Activated naive CD4-positive, alpha-beta T cell treated with anti-CD3 and anti-CD28 coated beads, Interleukin-2, amount 50 U/mL, for 24 hours (primary cell): ENCODE measurements around the gene PATL1.

Experiments used
- H3K27ac Mint-ChIP-seq: one replicate; pipeline ENCODE4 v1.8.0; 2021; ENCODE audit warnings: mild to moderate bottlenecking, mixed read lengths
- H3K27me3 Mint-ChIP-seq: one replicate; pipeline ENCODE4 v1.8.0; 2021; ENCODE audit warnings: mixed read lengths
- H3K36me3 Mint-ChIP-seq: one replicate; pipeline ENCODE4 v1.8.0; 2021; ENCODE audit warnings: mixed read lengths
- H3K4me1 Mint-ChIP-seq: one replicate; pipeline ENCODE4 v1.8.0; 2021; ENCODE audit warnings: mixed read lengths
- H3K4me3 Mint-ChIP-seq: one replicate; pipeline ENCODE4 v1.8.0; 2021; ENCODE audit warnings: mild to moderate bottlenecking, mixed read lengths
- H3K9me3 Mint-ChIP-seq: one replicate; pipeline ENCODE4 v1.8.0; 2021; ENCODE audit warnings: mixed read lengths

The PATL1 gene

DNA sequence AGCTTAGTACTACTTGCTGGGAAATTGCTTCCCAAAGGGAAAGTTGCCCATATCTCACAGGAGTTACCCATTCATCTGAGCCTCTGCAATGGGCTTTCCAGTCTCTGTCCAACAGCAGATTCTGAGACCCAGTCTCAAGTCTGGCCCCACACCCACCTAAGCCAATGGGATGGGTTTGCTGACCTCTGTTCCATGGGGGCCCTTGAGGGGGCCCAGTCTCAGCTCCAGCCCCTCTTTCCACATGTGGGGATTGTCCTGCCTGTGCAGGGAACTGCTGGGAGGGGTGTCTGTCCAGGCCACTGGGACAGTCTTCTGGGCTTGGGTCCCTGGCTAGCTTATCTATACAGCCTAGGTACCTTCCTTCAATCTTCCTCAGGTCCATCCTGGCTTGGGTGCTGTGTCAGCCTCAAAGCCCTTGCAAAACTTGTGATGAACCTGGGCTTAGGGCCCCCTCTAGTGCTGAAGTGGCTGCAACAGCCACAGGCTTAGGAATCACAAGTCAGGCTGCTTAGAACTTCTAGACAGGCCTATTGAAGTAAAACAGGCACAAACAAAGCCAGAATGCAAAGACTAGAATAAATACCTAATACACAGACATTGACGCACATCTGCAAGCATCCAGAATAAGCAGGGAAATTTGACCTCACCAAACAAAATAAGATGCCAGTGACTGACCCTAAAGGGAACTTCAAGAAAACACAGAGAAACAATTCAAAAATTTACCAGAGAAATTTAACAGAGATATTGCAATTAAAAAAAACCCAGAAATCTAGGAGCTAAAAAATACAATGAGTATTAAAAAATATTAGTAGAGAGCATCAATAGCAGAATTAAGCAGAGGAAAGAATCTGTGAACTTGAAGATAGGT is 11.7 kb upstream of the PATL1 start:
- H3K4me1 Mint-ChIP-seq: no peaks in the 10 kb centered on the region
- H3K27me3 Mint-ChIP-seq: peaks cover 16% of the 10 kb centered on the region
- H3K9me3 Mint-ChIP-seq: no peaks in the 10 kb centered on the region
- no peaks in the 10 kb centered on the region for H3K36me3 Mint-ChIP-seq
- H3K4me3 Mint-ChIP-seq: no peak overlapping the region
- no peak overlapping the region for H3K27ac Mint-ChIP-seq

DNA sequence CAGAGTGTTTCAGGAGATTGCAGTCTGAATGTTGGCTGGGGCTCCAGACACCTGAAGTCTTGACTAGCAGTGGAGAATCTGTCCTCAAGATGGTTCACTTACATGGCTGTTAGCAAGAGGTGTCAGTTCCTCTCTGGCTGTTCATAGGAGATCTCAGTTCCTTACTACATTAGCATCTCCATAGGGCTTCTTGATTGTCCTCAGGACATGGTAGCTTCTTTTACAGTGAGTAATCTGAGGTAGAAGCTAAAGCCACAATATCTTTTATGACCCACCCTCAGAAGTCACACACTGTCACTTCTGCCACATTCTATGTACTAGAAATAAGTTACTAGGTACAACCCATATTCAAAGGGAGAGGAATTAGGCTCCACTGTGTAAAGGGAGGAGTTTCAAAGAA is 10.5 kb upstream of the PATL1 start:
- H3K9me3 Mint-ChIP-seq: no peaks in the 10 kb centered on the region
- H3K4me3 Mint-ChIP-seq: no peak overlapping the region
- H3K27ac Mint-ChIP-seq: no peak overlapping the region
- no peaks in the 10 kb centered on the region for H3K36me3 Mint-ChIP-seq
- no peaks in the 10 kb centered on the region for H3K4me1 Mint-ChIP-seq
- H3K27me3 Mint-ChIP-seq: peaks cover 11% of the 10 kb centered on the region

DNA sequence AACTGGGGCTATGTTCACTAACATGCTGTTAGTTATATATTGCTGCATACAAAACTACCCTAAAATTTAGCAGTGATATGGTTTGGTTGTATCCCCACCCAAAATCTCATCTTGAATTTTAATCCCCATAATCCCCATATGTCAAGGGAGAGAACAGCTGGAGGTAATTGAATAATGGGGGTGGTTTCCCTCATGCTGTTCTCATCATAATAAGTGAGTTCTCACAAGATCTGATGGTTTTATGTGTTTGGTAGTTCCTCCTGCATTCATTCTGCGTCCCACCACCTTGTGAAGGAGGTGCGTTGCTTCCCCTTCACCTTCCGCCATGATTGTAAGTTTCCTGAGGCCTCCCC is 10.0 kb upstream of the PATL1 start:
- H3K4me1 Mint-ChIP-seq: no peaks in the 10 kb centered on the region
- H3K27ac Mint-ChIP-seq: no peak overlapping the region

DNA sequence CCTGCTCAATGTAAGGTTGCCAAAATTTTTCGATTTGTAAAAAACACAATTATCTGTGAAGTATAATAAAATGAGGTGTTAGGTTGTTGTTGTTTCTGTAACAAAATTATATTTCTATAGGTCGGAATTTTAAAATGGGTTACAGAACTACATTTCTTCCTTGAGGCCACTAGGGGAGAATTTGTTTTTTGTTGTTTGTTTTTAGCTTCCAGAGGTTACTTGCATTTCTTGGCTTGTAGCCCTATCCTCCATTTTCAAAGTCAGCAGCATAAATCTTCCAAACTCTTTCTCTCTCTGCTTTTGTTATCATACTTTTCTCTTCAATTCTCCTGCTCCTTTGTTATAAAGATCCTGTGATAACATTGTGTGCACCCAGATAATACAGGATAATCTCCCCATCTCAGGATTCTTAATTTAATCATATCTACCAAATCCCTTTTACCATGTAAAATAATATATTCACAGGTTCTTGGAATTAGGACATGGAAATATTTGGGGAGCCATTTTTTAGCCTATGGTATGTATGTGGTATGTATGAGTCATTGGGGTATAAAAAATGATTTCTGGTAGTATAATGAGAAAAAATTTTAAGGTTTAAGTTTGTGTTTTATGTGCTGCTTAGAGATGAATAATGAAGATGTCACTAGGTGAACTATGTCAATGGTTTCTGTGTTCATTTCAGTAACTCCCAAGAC is 9.4 kb upstream of the PATL1 start:
- Mint-ChIP-seq H3K9me3 (no peaks in the 10 kb centered on the region), H3K4me1 (no peaks in the 10 kb centered on the region), H3K36me3 (no peaks in the 10 kb centered on the region), H3K4me3 (no peak overlapping the region), H3K27ac (no peak overlapping the region), H3K27me3 (peaks cover 7% of the 10 kb centered on the region)

More for the DNA sequence above, 10.0 kb upstream of the PATL1 start:
- H3K4me3 Mint-ChIP-seq: no peak overlapping the region
- H3K27me3 Mint-ChIP-seq: peaks cover 9% of the 10 kb centered on the region
- H3K9me3 Mint-ChIP-seq: no peaks in the 10 kb centered on the region
- H3K36me3 Mint-ChIP-seq: no peaks in the 10 kb centered on the region

DNA sequence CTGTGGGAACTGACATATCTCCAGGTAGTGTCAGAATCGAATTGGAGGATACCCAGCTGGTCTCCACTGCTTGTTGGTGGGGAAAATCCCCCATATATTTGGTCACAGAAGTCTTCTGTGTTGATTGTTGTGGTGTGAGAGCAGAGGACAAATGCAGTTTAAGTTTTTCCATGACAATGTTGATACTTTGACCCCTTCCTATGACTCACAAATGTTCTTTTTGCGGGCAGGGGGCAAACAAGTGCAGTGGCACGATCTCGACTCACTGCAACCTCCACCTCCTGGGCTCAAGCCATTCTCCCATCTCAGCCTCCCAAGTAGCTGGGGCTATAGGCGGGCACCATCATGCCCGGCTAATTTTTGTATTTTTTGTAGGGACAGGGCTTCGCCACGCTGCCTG is 7.4 kb upstream of the PATL1 start:
- H3K4me1 Mint-ChIP-seq: no peaks in the 10 kb centered on the region
- no peaks in the 10 kb centered on the region for H3K36me3 Mint-ChIP-seq
- H3K4me3 Mint-ChIP-seq: no peak overlapping the region
- no peak overlapping the region for H3K27ac Mint-ChIP-seq
- H3K9me3 Mint-ChIP-seq: no peaks in the 10 kb centered on the region
- H3K27me3 Mint-ChIP-seq: peaks cover 4% of the 10 kb centered on the region

DNA sequence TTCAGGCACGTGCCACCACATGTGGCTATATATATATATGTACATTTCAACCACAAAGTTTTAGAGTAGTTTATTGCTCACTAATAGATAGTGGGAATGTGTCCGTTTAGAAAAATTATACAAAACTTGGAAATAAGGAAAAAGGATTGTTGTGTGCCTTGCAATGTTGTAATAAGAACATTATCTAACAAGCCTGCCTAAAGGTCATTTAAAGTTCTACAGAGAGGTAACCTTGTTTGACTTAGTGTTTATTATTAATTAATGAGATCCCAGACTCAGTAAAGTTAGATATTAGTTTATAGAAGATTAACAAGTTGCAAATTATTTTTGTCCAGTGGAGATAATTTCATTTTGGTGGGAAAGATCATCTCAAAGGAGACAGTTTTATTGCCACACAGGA is 5.5 kb upstream of the PATL1 start:
- H3K27ac Mint-ChIP-seq: no peak overlapping the region
- no peaks in the 10 kb centered on the region for H3K9me3 Mint-ChIP-seq
- no peaks in the 10 kb centered on the region for H3K36me3 Mint-ChIP-seq
- no peaks in the 10 kb centered on the region for H3K27me3 Mint-ChIP-seq
- H3K4me1 Mint-ChIP-seq: peaks cover 11% of the 10 kb centered on the region
- no peak overlapping the region for H3K4me3 Mint-ChIP-seq

DNA sequence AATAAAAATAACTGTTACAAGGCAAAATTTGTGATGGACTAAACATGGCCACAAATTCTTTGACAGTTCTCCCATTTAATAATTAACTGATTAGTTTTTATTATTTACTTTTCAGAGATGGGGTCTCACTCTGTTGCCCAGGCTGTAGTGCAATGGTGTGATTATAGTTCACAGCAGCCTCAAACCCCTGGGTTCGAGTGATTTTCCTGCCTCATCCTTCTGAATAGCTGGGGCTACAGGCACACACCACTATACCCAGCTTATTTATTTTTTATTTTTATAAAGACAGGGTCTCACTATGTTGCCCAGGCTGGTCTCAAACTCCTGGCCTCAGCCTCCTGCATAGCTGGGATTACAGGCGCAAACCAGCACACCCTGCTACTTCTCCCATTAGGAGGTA is 4.5 kb upstream of the PATL1 start:
- H3K27me3 Mint-ChIP-seq: no peaks in the 10 kb centered on the region
- H3K9me3 Mint-ChIP-seq: no peaks in the 10 kb centered on the region
- H3K4me1 Mint-ChIP-seq: peaks cover 13% of the 10 kb centered on the region
- H3K36me3 Mint-ChIP-seq: no peaks in the 10 kb centered on the region
- no peak overlapping the region for H3K27ac Mint-ChIP-seq
- no peak overlapping the region for H3K4me3 Mint-ChIP-seq

DNA sequence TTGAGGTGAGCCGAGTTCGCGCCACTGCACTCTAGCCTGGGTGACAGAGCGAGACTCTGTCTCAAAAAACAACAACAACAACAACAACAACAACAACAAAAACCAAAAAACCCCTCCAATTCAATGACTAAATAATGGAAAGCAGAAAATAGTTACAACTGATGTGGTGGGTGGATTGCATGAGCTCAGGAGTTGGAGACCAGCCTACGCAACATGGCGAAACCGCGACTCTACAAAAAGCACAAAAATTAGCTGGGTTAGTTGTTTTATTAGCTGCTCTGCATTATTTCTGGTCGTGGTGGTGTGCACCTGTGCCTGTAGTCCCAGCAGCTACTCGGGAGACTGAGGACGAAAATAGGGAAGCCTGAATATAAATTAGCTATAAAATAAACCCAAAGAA is 2.6 kb upstream of the PATL1 start:
- Mint-ChIP-seq H3K9me3 (no peaks in the 10 kb centered on the region), H3K27me3 (no peaks in the 10 kb centered on the region), H3K4me3 (no peak overlapping the region), H3K36me3 (peaks cover 8% of the 10 kb centered on the region), H3K4me1 (peaks cover 30% of the 10 kb centered on the region), H3K27ac (no peak overlapping the region)

DNA sequence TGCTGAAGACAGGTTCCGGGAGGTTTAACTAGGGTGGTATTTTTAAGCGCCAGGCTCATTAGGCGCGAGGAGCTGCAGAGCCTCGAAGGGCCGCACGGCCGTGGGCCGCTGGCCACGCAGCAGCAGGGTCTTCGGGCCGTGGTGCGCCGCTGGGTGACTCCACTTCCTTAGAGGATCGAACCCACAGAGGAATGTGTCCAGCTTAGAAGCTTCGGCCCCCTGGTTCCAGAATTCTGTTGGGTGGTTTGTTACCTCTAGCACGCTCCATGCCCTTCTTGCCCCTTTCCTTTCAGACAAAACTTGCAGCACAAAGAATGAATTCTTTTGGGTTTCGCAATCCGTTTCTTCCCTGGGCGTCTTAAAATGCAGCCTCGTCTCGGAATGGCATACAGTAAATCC is 773 bp upstream of the PATL1 start:
- Mint-ChIP-seq H3K27ac (peak overlapping the region; percentile 96), H3K27me3 (no peaks in the 10 kb centered on the region), H3K4me1 (peaks cover 42% of the 10 kb centered on the region), H3K36me3 (peaks cover 9% of the 10 kb centered on the region), H3K4me3 (peak overlapping the region; percentile 98), H3K9me3 (no peaks in the 10 kb centered on the region)

DNA sequence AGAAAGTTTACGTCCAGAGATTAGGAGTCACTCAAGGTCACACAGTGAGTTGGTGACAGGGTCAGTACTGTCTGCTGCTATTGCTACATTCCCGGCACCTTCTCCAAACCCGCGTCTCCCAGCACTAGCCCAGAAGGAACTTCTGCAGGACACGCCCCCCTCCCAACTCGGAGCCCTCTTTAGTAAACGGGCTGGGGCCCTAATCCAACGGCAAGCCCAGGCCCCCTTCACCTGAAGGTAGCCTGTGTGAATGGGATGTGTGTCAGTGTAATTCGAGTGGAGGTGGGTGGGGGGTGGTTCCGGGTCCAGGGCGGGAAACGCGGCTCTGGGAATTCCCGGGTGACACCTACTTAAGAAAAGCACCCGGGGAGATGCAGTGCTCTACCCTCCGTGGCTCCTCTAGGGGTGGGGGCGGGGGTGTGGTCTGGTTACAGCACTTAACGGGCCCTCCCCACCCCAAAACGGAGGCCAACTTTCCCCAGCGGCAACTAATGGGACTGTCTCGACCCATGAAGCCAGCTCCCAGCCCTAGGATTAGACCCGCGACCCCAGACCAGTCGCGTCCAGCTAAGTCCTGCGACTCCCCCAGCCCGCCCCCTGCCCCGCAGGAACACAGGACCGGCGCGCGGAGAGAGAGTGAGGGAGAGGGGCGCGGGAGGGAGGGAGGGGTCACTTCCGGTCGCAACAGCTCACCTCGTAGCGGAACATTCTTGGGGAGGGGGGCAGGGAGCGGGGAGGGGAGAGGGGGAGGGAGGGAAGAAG is 468 bp downstream of the PATL1 start:
- Mint-ChIP-seq H3K4me1 (peaks cover 48% of the 10 kb centered on the region), H3K4me3 (peak overlapping the region; percentile 93), H3K36me3 (peaks cover 9% of the 10 kb centered on the region), H3K27me3 (no peaks in the 10 kb centered on the region), H3K9me3 (no peaks in the 10 kb centered on the region), H3K27ac (peak overlapping the region; percentile 85)

DNA sequence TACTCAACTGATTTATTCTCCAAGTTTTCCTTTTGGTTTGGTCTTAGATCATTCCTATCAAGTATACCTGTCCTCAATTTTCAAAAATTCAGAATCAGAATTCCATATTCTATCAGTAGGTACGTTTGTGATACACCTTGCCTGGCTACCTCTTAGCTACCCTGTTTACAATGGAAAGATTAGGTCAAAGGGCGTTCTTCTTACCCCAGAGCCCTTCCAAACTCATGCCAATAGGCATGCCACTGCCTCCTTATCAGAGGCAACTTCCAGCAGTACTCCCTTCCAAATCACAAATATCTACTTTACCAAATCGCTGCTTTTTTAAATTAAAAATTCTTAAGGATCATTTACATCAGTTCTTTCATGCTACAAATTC is 1.0 kb downstream of the PATL1 start:
- Mint-ChIP-seq H3K4me3 (peak overlapping the region; percentile 93), H3K27me3 (no peaks in the 10 kb centered on the region), H3K9me3 (no peaks in the 10 kb centered on the region), H3K27ac (peak overlapping the region; percentile 85), H3K4me1 (peaks cover 53% of the 10 kb centered on the region), H3K36me3 (peaks cover 11% of the 10 kb centered on the region)

DNA sequence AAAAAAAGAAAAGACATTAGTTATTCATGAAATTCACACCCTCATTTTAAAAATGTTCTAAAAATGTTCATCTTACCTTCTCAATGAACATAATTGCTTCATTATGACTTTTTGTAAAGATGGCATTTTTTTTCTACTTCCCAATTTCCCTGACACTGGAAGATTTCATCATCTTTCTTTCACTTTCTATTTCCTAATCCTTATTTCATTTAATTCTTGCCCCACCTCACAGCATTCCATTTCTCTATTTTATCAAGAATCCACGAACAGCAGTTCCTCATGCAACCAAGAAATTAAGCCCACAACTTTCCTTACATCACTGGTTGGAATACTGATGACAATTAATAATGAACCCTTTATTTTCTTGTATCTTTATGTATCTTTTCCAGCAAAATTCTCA is 1.9 kb downstream of the PATL1 start:
- H3K27me3 Mint-ChIP-seq: no peaks in the 10 kb centered on the region
- H3K4me3 Mint-ChIP-seq: peak overlapping the region; percentile 93
- no peaks in the 10 kb centered on the region for H3K9me3 Mint-ChIP-seq
- peak overlapping the region; percentile 56 for H3K27ac Mint-ChIP-seq
- H3K36me3 Mint-ChIP-seq: peaks cover 11% of the 10 kb centered on the region
- H3K4me1 Mint-ChIP-seq: peaks cover 53% of the 10 kb centered on the region

DNA sequence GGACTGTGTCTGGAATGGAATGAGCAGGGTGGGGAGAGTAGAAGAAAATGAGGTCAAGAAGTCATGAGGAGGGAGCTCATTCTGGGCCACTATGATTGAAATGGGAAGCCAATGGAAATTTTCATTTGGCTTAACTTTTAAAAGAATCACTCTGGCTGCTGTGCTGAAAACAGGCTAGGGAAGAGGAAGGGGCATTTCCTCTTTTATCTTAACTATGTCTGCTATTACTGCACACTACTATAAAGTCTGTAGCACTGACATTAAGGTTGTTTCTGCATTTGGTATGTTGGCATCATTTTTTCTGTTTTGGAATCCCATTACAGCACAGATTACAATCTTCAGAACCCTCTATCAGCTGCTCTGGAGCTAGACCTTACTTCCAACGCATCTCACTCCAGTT is 8.2 kb downstream of the PATL1 start:
- H3K36me3 Mint-ChIP-seq: peaks cover 17% of the 10 kb centered on the region
- peak overlapping the region; percentile 2 for H3K27ac Mint-ChIP-seq
- H3K9me3 Mint-ChIP-seq: no peaks in the 10 kb centered on the region
- peaks cover 36% of the 10 kb centered on the region for H3K4me1 Mint-ChIP-seq
- no peaks in the 10 kb centered on the region for H3K27me3 Mint-ChIP-seq
- no peak overlapping the region for H3K4me3 Mint-ChIP-seq

DNA sequence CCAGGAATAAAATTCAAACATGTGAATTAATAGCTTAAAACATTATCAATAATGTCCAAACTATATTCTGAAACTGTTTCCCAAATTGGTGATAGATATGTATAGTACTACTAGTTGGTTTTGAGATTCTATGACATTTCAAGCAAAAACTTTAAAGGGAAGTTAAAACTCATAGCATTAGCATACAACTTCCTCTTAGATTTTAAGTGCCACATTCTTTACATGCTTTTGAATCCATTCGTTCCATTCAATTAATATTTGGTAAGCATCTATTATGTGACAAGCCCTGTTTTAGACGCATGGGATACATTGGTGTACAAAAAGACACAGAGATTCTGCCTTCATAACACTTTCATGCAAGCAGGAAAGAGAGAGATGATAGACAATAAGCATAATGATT is 8.9 kb downstream of the PATL1 start:
- H3K4me3 Mint-ChIP-seq: no peak overlapping the region
- no peaks in the 10 kb centered on the region for H3K9me3 Mint-ChIP-seq
- peak overlapping the region; percentile 2 for H3K27ac Mint-ChIP-seq
- H3K36me3 Mint-ChIP-seq: peaks cover 19% of the 10 kb centered on the region
- peaks cover 31% of the 10 kb centered on the region for H3K4me1 Mint-ChIP-seq
- H3K27me3 Mint-ChIP-seq: no peaks in the 10 kb centered on the region

DNA sequence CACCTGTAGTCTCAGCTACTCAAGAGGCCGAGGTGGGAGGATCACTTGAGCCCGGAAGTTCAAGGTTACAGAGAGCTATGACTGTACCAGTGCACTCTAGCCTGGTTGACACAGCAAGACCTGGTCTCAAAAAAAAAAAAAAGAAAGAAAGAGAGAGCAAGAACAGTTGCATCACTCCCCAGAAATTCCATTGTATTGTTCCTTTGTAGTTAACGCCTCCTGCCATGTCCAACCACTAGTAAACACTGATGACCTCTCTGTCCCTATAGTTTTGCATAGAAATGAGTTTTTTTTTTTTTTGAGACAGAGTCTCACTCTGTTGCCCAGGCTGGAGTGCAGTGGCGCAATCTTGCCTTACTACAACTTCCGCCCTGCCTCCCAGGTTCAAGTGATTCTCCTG is 10.8 kb downstream of the PATL1 start:
- H3K4me3 Mint-ChIP-seq: no peak overlapping the region
- H3K27ac Mint-ChIP-seq: no peak overlapping the region
- H3K27me3 Mint-ChIP-seq: no peaks in the 10 kb centered on the region
- H3K4me1 Mint-ChIP-seq: peaks cover 18% of the 10 kb centered on the region
- H3K36me3 Mint-ChIP-seq: peaks cover 24% of the 10 kb centered on the region
- no peaks in the 10 kb centered on the region for H3K9me3 Mint-ChIP-seq

DNA sequence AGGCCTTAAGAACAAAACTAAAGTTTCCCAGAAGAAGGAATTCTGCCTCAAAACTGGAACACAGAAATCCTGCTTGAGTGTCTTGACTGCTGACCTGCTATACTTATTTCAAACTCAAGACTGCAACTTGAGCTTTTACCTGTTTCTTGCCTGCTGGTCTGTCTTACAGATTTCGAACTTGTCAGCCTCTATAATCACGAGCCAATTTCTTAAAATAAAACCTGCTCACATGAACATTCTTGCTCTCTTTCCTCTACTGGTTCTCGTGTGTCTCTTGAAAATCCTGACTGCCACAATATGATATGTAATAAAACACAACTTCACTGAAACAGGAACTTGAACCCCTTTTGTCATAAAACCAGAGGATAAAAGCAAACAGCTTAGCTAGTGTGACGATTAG is 13.9 kb downstream of the PATL1 start:
- Mint-ChIP-seq H3K27me3 (no peaks in the 10 kb centered on the region), H3K9me3 (no peaks in the 10 kb centered on the region), H3K4me3 (no peak overlapping the region), H3K36me3 (peaks cover 28% of the 10 kb centered on the region), H3K4me1 (no peaks in the 10 kb centered on the region), H3K27ac (no peak overlapping the region)
